ENCODE data around the gene VCX3B.
"Not testable (repeated sequence)": the region's sequence is repeated elsewhere in the genome, so short reads cannot be mapped to it uniquely, and the experiment has no call there.

Gene VCX3B
- total RNA-seq = 0 to 0.19 (median 0) reads per million in 3 donors

GRCh38 chrX:8464530-8464929 is at the start of gene VCX3B:
Gene VCX3B (plus strand): TSS chrX:8464830. CDS start chrX:8465451, 621 bp downstream.
- H3K27me3 ChIP-seq (replicated peaks; ENCODE audit: control insufficient read depth, insufficient read depth, low read length, poor library complexity, severe bottlenecking); H3K9me3 ChIP-seq (ENCODE audit: control insufficient read depth, low read length); H3K4me1 ChIP-seq (ENCODE audit: control insufficient read depth, insufficient read depth, low read length, poor library complexity, severe bottlenecking); H3K27ac ChIP-seq (ENCODE audit: insufficient read depth, low read length, poor library complexity, severe bottlenecking); H3K4me3 ChIP-seq (ENCODE audit: insufficient read depth, low read depth, low read length, poor library complexity, severe bottlenecking); DNase-seq; H3K36me3 ChIP-seq (ENCODE audit: control insufficient read depth, insufficient read depth, low read length): not testable (repeated sequence)

GRCh38 chrX:8418301-8418700 is 46.3 kb upstream of the VCX3B start:
- Histone ChIP-seq H3K4me1 (ENCODE audit: control insufficient read depth, insufficient read depth, low read length, poor library complexity, severe bottlenecking) (no peaks in the 10 kb centered on the region), H3K27me3 (replicated peaks; ENCODE audit: control insufficient read depth, insufficient read depth, low read length, poor library complexity, severe bottlenecking) (no peaks in the 10 kb centered on the region), H3K9me3 (ENCODE audit: control insufficient read depth, low read length) (no peaks in the 10 kb centered on the region), H3K4me3 (ENCODE audit: insufficient read depth, low read depth, low read length, poor library complexity, severe bottlenecking) (no peak overlapping the region), H3K27ac (ENCODE audit: insufficient read depth, low read length, poor library complexity, severe bottlenecking) (no peak overlapping the region), H3K36me3 (ENCODE audit: control insufficient read depth, insufficient read depth, low read length) (no peaks in the 10 kb centered on the region)
- no peak for DNase-seq

- Histone ChIP-seq H3K9me3 (ENCODE audit: control insufficient read depth, low read length) (no peaks in the 10 kb centered on the region), H3K27ac (ENCODE audit: insufficient read depth, low read length, poor library complexity, severe bottlenecking) (no peak overlapping the region), H3K4me3 (ENCODE audit: insufficient read depth, low read depth, low read length, poor library complexity, severe bottlenecking) (no peak overlapping the region), H3K27me3 (replicated peaks; ENCODE audit: control insufficient read depth, insufficient read depth, low read length, poor library complexity, severe bottlenecking) (no peaks in the 10 kb centered on the region), H3K4me1 (ENCODE audit: control insufficient read depth, insufficient read depth, low read length, poor library complexity, severe bottlenecking) (no peaks in the 10 kb centered on the region), H3K36me3 (ENCODE audit: control insufficient read depth, insufficient read depth, low read length) (no peaks in the 10 kb centered on the region)
- DNase-seq = no peak
Observed at GRCh38 chrX:8424912-8425311, 39.7 kb upstream of the VCX3B start.

GRCh38 chrX:8429692-8430249 is 34.9 kb upstream of the VCX3B start:
- DNase-seq = no peak
- no peaks in the 10 kb centered on the region for H3K36me3 ChIP-seq (ENCODE audit: control insufficient read depth, insufficient read depth, low read length)
- no peak overlapping the region for H3K4me3 ChIP-seq (ENCODE audit: insufficient read depth, low read depth, low read length, poor library complexity, severe bottlenecking)
- no peaks in the 10 kb centered on the region for H3K27me3 ChIP-seq (replicated peaks; ENCODE audit: control insufficient read depth, insufficient read depth, low read length, poor library complexity, severe bottlenecking)
- H3K9me3 ChIP-seq (ENCODE audit: control insufficient read depth, low read length) = no peaks in the 10 kb centered on the region
- H3K4me1 ChIP-seq (ENCODE audit: control insufficient read depth, insufficient read depth, low read length, poor library complexity, severe bottlenecking) = no peaks in the 10 kb centered on the region
- no peak overlapping the region for H3K27ac ChIP-seq (ENCODE audit: insufficient read depth, low read length, poor library complexity, severe bottlenecking)

- Histone ChIP-seq H3K36me3 (ENCODE audit: control insufficient read depth, insufficient read depth, low read length) (no peaks in the 10 kb centered on the region), H3K4me1 (ENCODE audit: control insufficient read depth, insufficient read depth, low read length, poor library complexity, severe bottlenecking) (no peaks in the 10 kb centered on the region), H3K4me3 (ENCODE audit: insufficient read depth, low read depth, low read length, poor library complexity, severe bottlenecking) (no peak overlapping the region), H3K27ac (ENCODE audit: insufficient read depth, low read length, poor library complexity, severe bottlenecking) (no peak overlapping the region), H3K27me3 (replicated peaks; ENCODE audit: control insufficient read depth, insufficient read depth, low read length, poor library complexity, severe bottlenecking) (no peaks in the 10 kb centered on the region), H3K9me3 (ENCODE audit: control insufficient read depth, low read length) (no peaks in the 10 kb centered on the region)
- DNase-seq = no peak
Observed at GRCh38 chrX:8430444-8430843, 34.2 kb upstream of the VCX3B start.

GRCh38 chrX:8432396-8432795 is 32.2 kb upstream of the VCX3B start:
- H3K9me3 ChIP-seq (ENCODE audit: control insufficient read depth, low read length) = no peaks in the 10 kb centered on the region
- no peak overlapping the region for H3K27ac ChIP-seq (ENCODE audit: insufficient read depth, low read length, poor library complexity, severe bottlenecking)
- no peaks in the 10 kb centered on the region for H3K36me3 ChIP-seq (ENCODE audit: control insufficient read depth, insufficient read depth, low read length)
- H3K4me1 ChIP-seq (ENCODE audit: control insufficient read depth, insufficient read depth, low read length, poor library complexity, severe bottlenecking) = no peaks in the 10 kb centered on the region
- no peaks in the 10 kb centered on the region for H3K27me3 ChIP-seq (replicated peaks; ENCODE audit: control insufficient read depth, insufficient read depth, low read length, poor library complexity, severe bottlenecking)
- DNase-seq = no peak
- no peak overlapping the region for H3K4me3 ChIP-seq (ENCODE audit: insufficient read depth, low read depth, low read length, poor library complexity, severe bottlenecking)

- no peak overlapping the region for H3K27ac ChIP-seq (ENCODE audit: insufficient read depth, low read length, poor library complexity, severe bottlenecking)
- no peaks in the 10 kb centered on the region for H3K4me1 ChIP-seq (ENCODE audit: control insufficient read depth, insufficient read depth, low read length, poor library complexity, severe bottlenecking)
- H3K9me3 ChIP-seq (ENCODE audit: control insufficient read depth, low read length) = no peaks in the 10 kb centered on the region
- no peak for DNase-seq
- H3K27me3 ChIP-seq (replicated peaks; ENCODE audit: control insufficient read depth, insufficient read depth, low read length, poor library complexity, severe bottlenecking) = no peaks in the 10 kb centered on the region
- no peaks in the 10 kb centered on the region for H3K36me3 ChIP-seq (ENCODE audit: control insufficient read depth, insufficient read depth, low read length)
- H3K4me3 ChIP-seq (ENCODE audit: insufficient read depth, low read depth, low read length, poor library complexity, severe bottlenecking) = no peak overlapping the region
Observed at GRCh38 chrX:8433109-8434062, 31.2 kb upstream of the VCX3B start.

- H3K27me3 ChIP-seq (replicated peaks; ENCODE audit: control insufficient read depth, insufficient read depth, low read length, poor library complexity, severe bottlenecking) = no peaks in the 10 kb centered on the region
- no peaks in the 10 kb centered on the region for H3K4me1 ChIP-seq (ENCODE audit: control insufficient read depth, insufficient read depth, low read length, poor library complexity, severe bottlenecking)
- no peaks in the 10 kb centered on the region for H3K36me3 ChIP-seq (ENCODE audit: control insufficient read depth, insufficient read depth, low read length)
- no peak overlapping the region for H3K4me3 ChIP-seq (ENCODE audit: insufficient read depth, low read depth, low read length, poor library complexity, severe bottlenecking)
- H3K9me3 ChIP-seq (ENCODE audit: control insufficient read depth, low read length) = no peaks in the 10 kb centered on the region
- H3K27ac ChIP-seq (ENCODE audit: insufficient read depth, low read length, poor library complexity, severe bottlenecking) = no peak overlapping the region
- DNase-seq = no peak
Observed at GRCh38 chrX:8447368-8447767, 17.3 kb upstream of the VCX3B start.

GRCh38 chrX:8452343-8452742 is 12.3 kb upstream of the VCX3B start:
- not testable (repeated sequence) for H3K27me3 ChIP-seq (replicated peaks; ENCODE audit: control insufficient read depth, insufficient read depth, low read length, poor library complexity, severe bottlenecking); DNase-seq; H3K36me3 ChIP-seq (ENCODE audit: control insufficient read depth, insufficient read depth, low read length); H3K4me3 ChIP-seq (ENCODE audit: insufficient read depth, low read depth, low read length, poor library complexity, severe bottlenecking); H3K27ac ChIP-seq (ENCODE audit: insufficient read depth, low read length, poor library complexity, severe bottlenecking); H3K4me1 ChIP-seq (ENCODE audit: control insufficient read depth, insufficient read depth, low read length, poor library complexity, severe bottlenecking); H3K9me3 ChIP-seq (ENCODE audit: control insufficient read depth, low read length)

- Histone ChIP-seq H3K27ac (ENCODE audit: insufficient read depth, low read length, poor library complexity, severe bottlenecking) (no peak overlapping the region), H3K4me1 (ENCODE audit: control insufficient read depth, insufficient read depth, low read length, poor library complexity, severe bottlenecking) (no peaks in the 10 kb centered on the region), H3K4me3 (ENCODE audit: insufficient read depth, low read depth, low read length, poor library complexity, severe bottlenecking) (no peak overlapping the region), H3K27me3 (replicated peaks; ENCODE audit: control insufficient read depth, insufficient read depth, low read length, poor library complexity, severe bottlenecking) (no peaks in the 10 kb centered on the region), H3K9me3 (ENCODE audit: control insufficient read depth, low read length) (no peaks in the 10 kb centered on the region), H3K36me3 (ENCODE audit: control insufficient read depth, insufficient read depth, low read length) (no peaks in the 10 kb centered on the region)
- no peak for DNase-seq
Observed at GRCh38 chrX:8453611-8454010, 11.0 kb upstream of the VCX3B start.
